ENCODE measurements around the gene SORL1.

DNA sequence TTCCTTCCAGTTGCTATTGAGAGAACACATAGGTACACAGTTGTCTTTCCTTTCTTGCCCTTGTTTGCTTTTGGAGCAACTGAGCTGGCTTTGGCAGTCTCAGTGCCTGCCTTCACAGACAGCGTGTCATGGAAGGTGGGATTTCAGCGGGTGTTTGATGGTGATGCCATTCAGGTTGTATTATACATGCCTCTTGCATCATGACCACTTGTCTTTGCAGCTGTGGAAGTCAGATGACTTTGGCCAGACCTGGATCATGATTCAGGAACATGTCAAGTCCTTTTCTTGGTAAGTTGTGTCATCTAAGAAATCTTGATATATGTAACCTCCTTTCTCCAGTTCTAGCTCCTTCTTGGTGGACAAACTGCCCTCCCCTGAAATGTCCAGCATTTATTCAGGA, 37.7 kb downstream of the SORL1 start:
- TF ChIP-seq CTCF (IDR thresholded peaks at IDR 0.05) (no peak), POLR2A (IDR thresholded peaks at IDR 0.05) (no peak)

Measured in testis (tissue), 2 donors.